ENCODE data around the gene MAL.
"Not testable (repeated sequence)": the region's sequence is repeated elsewhere in the genome, so short reads cannot be mapped to it uniquely, and the experiment has no call there.

The MAL gene

DNA sequence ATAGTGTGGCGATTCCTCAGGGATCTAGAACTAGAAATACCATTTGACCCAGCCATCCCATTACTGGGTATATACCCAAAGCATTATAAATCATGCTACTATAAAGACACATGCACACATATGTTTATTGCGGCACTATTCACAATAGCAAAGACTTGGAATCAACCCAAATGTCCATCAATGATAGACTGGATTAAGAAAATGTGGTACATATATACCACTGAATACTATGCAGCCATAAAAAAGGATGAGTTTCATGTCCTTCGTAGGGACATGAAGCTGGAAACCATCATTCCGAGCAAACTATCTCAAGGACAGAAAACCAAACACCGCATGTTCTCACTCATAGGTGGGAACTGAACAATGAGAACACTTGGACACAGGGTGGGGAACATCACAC lies 72.8 kb downstream of the MAL start:
- not testable (repeated sequence) for DNase-seq (ENCODE audit: low read depth in 2 of 2)

DNA sequence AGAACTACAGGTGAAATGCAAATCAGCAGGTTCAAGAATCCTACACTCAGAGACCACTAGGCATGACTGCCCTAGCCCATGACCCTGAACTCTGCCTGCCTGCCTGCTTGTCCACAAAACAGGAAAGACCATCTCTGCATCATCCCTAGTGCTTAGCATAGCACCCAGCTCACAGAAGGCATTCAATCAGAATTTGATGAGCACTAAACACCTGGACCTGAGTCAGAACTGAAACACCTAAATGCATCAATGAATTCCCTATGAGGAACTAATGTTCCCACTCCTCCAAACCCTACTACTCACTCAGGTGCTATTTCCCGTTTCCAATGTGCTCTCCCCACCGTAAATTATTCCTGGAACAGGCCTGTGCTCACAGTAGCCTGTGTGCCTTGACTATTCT lies 74.4 kb downstream of the MAL start:
- DNase-seq (ENCODE audit: low read depth in 2 of 2) = no peak

Measured in fibroblast of skin of left quadriceps (primary cell).